A549 (cell line): ENCODE data around the gene CCDC167. TPM values are rescaled to one million over a fixed set of nuclear protein-coding genes. Genes with fewer than 3 reads are reported as not detected.

Experiments
- ATAC-seq, 2 experiments: fragments of 200-7000 bp in 1 of 2; fragments of >200 bp in 1 of 2; cut with Nextera tagmentation in 1 of 2; cut with Tn5 transposase in 1 of 2; 3 replicates each; pipeline versions ENCODE4 v1.8.0 to v1.9.1; 2018 to 2020; ENCODE audit warnings: mild to moderate bottlenecking in 1 of 2, moderate library complexity in 1 of 2
- CTCF ChIA-PET: fragments of 300-600 bp; sonication (Branson Sonifier 250); formaldehyde crosslinking; extraction: SDS; loops from one replicate; lab custom pipeline; 2021; ENCODE audit warnings: antibody characterized with exemption, inconsistent platforms; lab: Yijun Ruan, JAX
- POLR2A ChIA-PET: fragments of 350-600 bp; formaldehyde crosslinking; extraction: SDS; loops from one replicate; lab custom pipeline; 2021; ENCODE audit warnings: antibody characterized with exemption, inconsistent platforms; lab: Yijun Ruan, JAX
- DNase-seq, 2 experiments: peaks; one replicate each; pipeline versions ENCODE4 v3.0.0 to v3.0.0-alpha.2; 2011 to 2016; ENCODE audit warnings: low read depth in 1 of 2, low spot score in 1 of 2
- FAIRE-seq: peaks from 2 replicates; lab custom pipeline; 2011; peaks lifted over from hg19 to GRCh38; lab: Jason Lieb, UNC
- H3K27ac ChIP-seq, 2 experiments: fragments of >200 bp; sonication (Bioruptor Twin); formaldehyde crosslinking; 3 replicates each; pipeline ENCODE4 v1.5.1; 2016 to 2017
- H3K4me1 ChIP-seq: fragments of >200 bp; sonication (Bioruptor Twin); formaldehyde crosslinking; 3 replicates; pipeline ENCODE4 v1.6.1; 2016
- H3K4me2 ChIP-seq: fragments of >200 bp; sonication (Bioruptor Twin); formaldehyde crosslinking; 3 replicates; pipeline ENCODE4 v1.6.1; 2016
- H3K4me3 ChIP-seq: fragments of >200 bp; sonication (Bioruptor Twin); formaldehyde crosslinking; 3 replicates; pipeline ENCODE4 v1.5.1; 2016
- H3K9me3 ChIP-seq: fragments of >200 bp; sonication (Bioruptor Twin); formaldehyde crosslinking; 3 replicates; pipeline ENCODE4 v1.6.1; 2016
- ATOH8 ChIP-seq: fragments of 250-450 bp; sonication (Bioruptor Pico); IDR thresholded peaks from 2 replicates; pipeline ENCODE4 v1.5.0; 2020; ENCODE audit warnings: low read depth, mild to moderate bottlenecking, moderate library complexity
- CBX2 ChIP-seq: fragments of 200-600 bp; sonication (generic); IDR thresholded peaks from 2 replicates; pipeline ENCODE4 v1.6.1; 2016; ENCODE audit warnings: low read depth, mild to moderate bottlenecking, borderline replicate concordance
- CBX8 ChIP-seq: fragments of 200-600 bp; sonication (generic); IDR thresholded peaks from 2 replicates; pipeline ENCODE4 v1.6.1; 2016
- ESRRA ChIP-seq: fragments of 150-350 bp; IDR thresholded peaks from 2 replicates; pipeline ENCODE4 v1.6.1; 2014; ENCODE audit warnings: mild to moderate bottlenecking, low read length, borderline replicate concordance
- FOSL2 ChIP-seq, 2 experiments: fragments of 450-650 bp in 1 of 2; fragments of >200 bp in 1 of 2; sonication (Bioruptor Twin) in 1 of 2; formaldehyde crosslinking; IDR thresholded peaks; 2 replicates each; pipeline versions ENCODE4 v1.5.0 to v1.6.1; 2016 to 2020; ENCODE audit warnings: mild to moderate bottlenecking in 1 of 2, moderate library complexity in 1 of 2
- FOXS1 ChIP-seq: fragments of 250-450 bp; sonication (Bioruptor Pico); IDR thresholded peaks from 2 replicates; pipeline ENCODE4 v1.5.0; 2020; ENCODE audit warnings: mild to moderate bottlenecking, moderate library complexity
- GATA3 ChIP-seq: IDR thresholded peaks from 2 replicates; pipeline ENCODE4 v1.6.1; 2012; ENCODE audit warnings: borderline replicate concordance
- HMGXB4 ChIP-seq: fragments of 250-450 bp; sonication (Bioruptor Pico); IDR thresholded peaks from 2 replicates; pipeline ENCODE4 v1.5.0; 2021; ENCODE audit warnings: mild to moderate bottlenecking, moderate library complexity, borderline replicate concordance
- HOXA7 ChIP-seq: fragments of 250-450 bp; sonication (Bioruptor Pico); IDR thresholded peaks from 2 replicates; pipeline ENCODE4 v1.5.0; 2020; ENCODE audit warnings: mild to moderate bottlenecking, moderate library complexity
- HOXB5 ChIP-seq: fragments of 250-450 bp; sonication (Bioruptor Pico); IDR thresholded peaks from 2 replicates; pipeline ENCODE4 v1.5.0; 2020; ENCODE audit warnings: mild to moderate bottlenecking, moderate library complexity
- JUN ChIP-seq, 2 experiments: fragments of >200 bp; sonication (Bioruptor Twin); formaldehyde crosslinking; IDR thresholded peaks; 2 replicates in 1 of 2; 3 replicates in 1 of 2; pipeline ENCODE4 v1.6.1; 2016 to 2017
- KDM1A ChIP-seq: fragments of 200-600 bp; sonication (generic); IDR thresholded peaks from 2 replicates; pipeline ENCODE4 v1.6.1; 2016; ENCODE audit warnings: low read depth, mild to moderate bottlenecking
- MAX ChIP-seq: IDR thresholded peaks from 2 replicates; pipeline ENCODE4 v1.6.1; 2012
- NFE2L2 ChIP-seq: fragments of 150-350 bp; conservative IDR thresholded peaks from 2 replicates; pipeline ENCODE4 v1.6.1; 2014; ENCODE audit warnings: low read length
- RAD21 ChIP-seq, 2 experiments: fragments of >200 bp in 1 of 2; sonication (Bioruptor Twin) in 1 of 2; formaldehyde crosslinking in 1 of 2; IDR thresholded peaks in 1 of 2; conservative IDR thresholded peaks in 1 of 2; 2 replicates in 1 of 2; 3 replicates in 1 of 2; pipeline ENCODE4 v1.6.1; 2012 to 2018; ENCODE audit warnings: inconsistent platforms in 1 of 2
- RARB ChIP-seq: fragments of 250-450 bp; sonication (Bioruptor Pico); IDR thresholded peaks from 2 replicates; pipeline ENCODE4 v1.8.0; 2021; ENCODE audit warnings: mild to moderate bottlenecking, moderate library complexity
- RFX5 ChIP-seq: fragments of 450-650 bp; IDR thresholded peaks from 2 replicates; pipeline ENCODE4 v1.7.1; 2014; ENCODE audit warnings: antibody characterized with exemption, mild to moderate bottlenecking, moderate library complexity
- TFCP2L1 ChIP-seq: fragments of 250-450 bp; sonication (Bioruptor Pico); IDR thresholded peaks from 2 replicates; pipeline ENCODE4 v1.5.0; 2021; ENCODE audit warnings: mild to moderate bottlenecking
- WGBS: methylation state at CpG from one replicate; pipeline ENCODE4 v1.1.6; 2017; ENCODE audit errors: missing lambda C conversion rate; 5-methylcytosine and 5-hydroxymethylcytosine counted together
- polyA plus RNA-seq, 4 experiments: library from polyadenylated mRNA; depleted of rRNA in 3 of 4; stranded (reverse); fragments of >200 nt; fragmentation: RNase III in 1 of 4; extraction: RNeasy Plus Mini Kit Qiagen cat#74134 plus additional on column Dnase treatment in 1 of 4; gene quantifications; 2 replicates in 3 of 4; 3 replicates in 1 of 4; pipeline ENCODE4 v1.2.3, GENCODE V29; 2011 to 2017
- TF ChIP-seq, protein P1 (sequence below): IDR thresholded peaks from 2 replicates; pipeline ENCODE4 v1.6.1; 2012
- TF ChIP-seq, protein P2 (sequence below): IDR thresholded peaks from 2 replicates; pipeline ENCODE4 v1.6.1; 2012; ENCODE audit warnings: low read depth, borderline replicate concordance
- TF ChIP-seq, protein P3 (sequence below): fragments of >200 bp; sonication (Bioruptor Twin); formaldehyde crosslinking; IDR thresholded peaks from 3 replicates; pipeline ENCODE4 v1.6.1; 2016

The CCDC167 gene
- polyA plus RNA-seq, 2 of the 4 experiments (the other 2 are of a cell fraction), result 35.1 to 39.1 TPM

DNA sequence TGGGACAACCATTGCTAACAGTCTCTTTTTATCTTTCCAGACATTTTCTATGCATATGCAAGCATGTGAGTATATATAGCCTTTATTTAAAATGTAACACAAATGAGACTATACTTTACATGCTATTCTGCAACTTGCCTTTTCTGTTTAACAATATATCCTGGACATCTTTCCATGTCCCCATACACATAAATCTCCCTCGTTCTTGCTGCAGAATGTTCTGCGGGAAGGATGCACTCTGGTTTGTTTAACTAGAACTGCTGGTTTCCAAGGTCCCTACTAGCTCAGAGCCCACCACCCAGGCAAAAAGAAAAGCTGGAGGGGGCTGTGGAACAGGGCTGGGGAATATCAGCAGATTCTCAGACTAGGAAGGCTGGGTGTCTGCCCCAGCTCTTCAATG, 35.2 kb upstream of the CCDC167 start:
- no peak overlapping the region for H3K4me3 ChIP-seq
- H3K4me2 ChIP-seq, result no peak overlapping the region
- no peak overlapping the region for H3K27ac ChIP-seq
- DNase-seq (no peak), FAIRE-seq (no peak), ATAC-seq (no peak)
- no peaks in the 10 kb centered on the region for H3K9me3 ChIP-seq
- CTCF ChIA-PET, result interaction anchor here (1.8 to 7.9 kb wide), 2 partner anchors 31 to 155 kb away, joined by 7 to 72 read pairs; no protein-coding TSS in a partner anchor
- POLR2A ChIA-PET, result no interaction called here
- TF ChIP-seq FOSL2 (IDR thresholded peaks at IDR 0.05), result no peak
- no peak for TF ChIP-seq FOSL2 (CRISPR knock-in tag; IDR thresholded peaks at IDR 0.05)
- TF ChIP-seq, protein P1, sequence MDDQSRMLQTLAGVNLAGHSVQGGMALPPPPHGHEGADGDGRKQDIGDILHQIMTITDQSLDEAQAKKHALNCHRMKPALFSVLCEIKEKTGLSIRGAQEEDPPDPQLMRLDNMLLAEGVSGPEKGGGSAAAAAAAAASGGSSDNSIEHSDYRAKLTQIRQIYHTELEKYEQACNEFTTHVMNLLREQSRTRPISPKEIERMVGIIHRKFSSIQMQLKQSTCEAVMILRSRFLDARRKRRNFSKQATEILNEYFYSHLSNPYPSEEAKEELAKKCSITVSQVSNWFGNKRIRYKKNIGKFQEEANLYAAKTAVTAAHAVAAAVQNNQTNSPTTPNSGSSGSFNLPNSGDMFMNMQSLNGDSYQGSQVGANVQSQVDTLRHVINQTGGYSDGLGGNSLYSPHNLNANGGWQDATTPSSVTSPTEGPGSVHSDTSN, result no peak
- TF ChIP-seq RARB (CRISPR knock-in tag), result no peak
- no peak for TF ChIP-seq ATOH8 (CRISPR knock-in tag)
- TF ChIP-seq, protein P2, sequence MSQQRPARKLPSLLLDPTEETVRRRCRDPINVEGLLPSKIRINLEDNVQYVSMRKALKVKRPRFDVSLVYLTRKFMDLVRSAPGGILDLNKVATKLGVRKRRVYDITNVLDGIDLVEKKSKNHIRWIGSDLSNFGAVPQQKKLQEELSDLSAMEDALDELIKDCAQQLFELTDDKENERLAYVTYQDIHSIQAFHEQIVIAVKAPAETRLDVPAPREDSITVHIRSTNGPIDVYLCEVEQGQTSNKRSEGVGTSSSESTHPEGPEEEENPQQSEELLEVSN, result no peak
- TF ChIP-seq JUN (IDR thresholded peaks at IDR 0.05), result no peak
- no peak for TF ChIP-seq MAX
- H3K4me1 ChIP-seq, result peaks cover 4% of the 10 kb centered on the region; the same call in 2 of the 3 replicates
- WGBS, result 94% methylated on average over 2 of the region's 2 CpGs

- POLR2A ChIA-PET, result no interaction called here
- TF ChIP-seq GATA3 (no peak), RFX5 (no peak), FOSL2 (IDR thresholded peaks at IDR 0.05) (no peak), FOSL2 (CRISPR knock-in tag; IDR thresholded peaks at IDR 0.05) (no peak), FOXS1 (no peak), CBX2 (no peak), TFCP2L1 (CRISPR knock-in tag) (no peak), JUN (IDR thresholded peaks at IDR 0.05) (no peak), ESRRA (no peak), RAD21 (conservative IDR thresholded peaks at IDR 0.05 in 1 of 2, IDR thresholded peaks at IDR 0.05 in 1 of 2) (no peak), HOXB5 (CRISPR knock-in tag) (no peak)
- TF ChIP-seq, protein P3, sequence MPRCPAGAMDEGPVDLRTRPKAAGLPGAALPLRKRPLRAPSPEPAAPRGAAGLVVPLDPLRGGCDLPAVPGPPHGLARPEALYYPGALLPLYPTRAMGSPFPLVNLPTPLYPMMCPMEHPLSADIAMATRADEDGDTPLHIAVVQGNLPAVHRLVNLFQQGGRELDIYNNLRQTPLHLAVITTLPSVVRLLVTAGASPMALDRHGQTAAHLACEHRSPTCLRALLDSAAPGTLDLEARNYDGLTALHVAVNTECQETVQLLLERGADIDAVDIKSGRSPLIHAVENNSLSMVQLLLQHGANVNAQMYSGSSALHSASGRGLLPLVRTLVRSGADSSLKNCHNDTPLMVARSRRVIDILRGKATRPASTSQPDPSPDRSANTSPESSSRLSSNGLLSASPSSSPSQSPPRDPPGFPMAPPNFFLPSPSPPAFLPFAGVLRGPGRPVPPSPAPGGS, result no peak
- no peak for FAIRE-seq
- ATAC-seq, result no peak
- Histone ChIP-seq H3K27ac (no peak overlapping the region; a peak in 1 of 6 replicates), H3K4me2 (no peak overlapping the region), H3K4me3 (no peak overlapping the region), H3K9me3 (no peaks in the 10 kb centered on the region), H3K4me1 (peaks cover 4% of the 10 kb centered on the region; the same call in 2 of the 3 replicates)
- CTCF ChIA-PET, result interaction anchor here (1.5 kb wide), 1 partner anchor 16 kb away, joined by 3 read pairs; no protein-coding TSS in a partner anchor
- WGBS, result 80% methylated on average over 1 of the region's 3 CpGs
- DNase-seq, result no peak
Measured at GRCh38 chr6:37532122-37532521, 32.4 kb upstream of the CCDC167 start.

- DNase-seq (no peak), FAIRE-seq (no peak), ATAC-seq (no peak)
- ChIA-PET CTCF (interaction anchor here (0.6 to 1.8 kb wide), 4 partner anchors 16 to 160 kb away, joined by 3 to 5 read pairs (median 3); no protein-coding TSS in a partner anchor), POLR2A (no interaction called here)
- peak overlapping the region in 1 of 2 experiments; percentile 41; a peak in 2 of 6 replicates for H3K27ac ChIP-seq
- no peak for TF ChIP-seq CBX8
- TF ChIP-seq ESRRA, result no peak
- TF ChIP-seq HOXA7, result no peak
- TF ChIP-seq HMGXB4 (CRISPR knock-in tag), result no peak
- no peak for TF ChIP-seq HOXB5 (CRISPR knock-in tag)
- no peak for TF ChIP-seq KDM1A
- no peak for TF ChIP-seq TFCP2L1 (CRISPR knock-in tag)
- TF ChIP-seq NFE2L2, result no peak
- no peak overlapping the region for H3K4me2 ChIP-seq
- H3K4me3 ChIP-seq, result no peak overlapping the region
- H3K4me1 ChIP-seq, result peaks cover 4% of the 10 kb centered on the region; the same call in 2 of the 3 replicates
- no peaks in the 10 kb centered on the region for H3K9me3 ChIP-seq
- WGBS, result 71% methylated on average over 4 of the region's 5 CpGs
Measured at GRCh38 chr6:37531437-37532036, 31.8 kb upstream of the CCDC167 start.
